PC-9 (cell line): ENCODE data around the gene PTPRD.

Experiments used
- EZH2 ChIP-seq: fragments of 200-600 bp; sonication (generic); IDR thresholded peaks from 2 replicates; pipeline ENCODE4 v1.8.0; 2017; ENCODE audit warnings: antibody characterized with exemption, low read depth
- TF ChIP-seq, protein P1 (sequence below): fragments of 200-600 bp; sonication (generic); conservative IDR thresholded peaks from 2 replicates; pipeline ENCODE4 v1.6.1; 2017; ENCODE audit warnings: mixed run types, antibody characterized with exemption, mild to moderate bottlenecking, moderate library complexity

DNA sequence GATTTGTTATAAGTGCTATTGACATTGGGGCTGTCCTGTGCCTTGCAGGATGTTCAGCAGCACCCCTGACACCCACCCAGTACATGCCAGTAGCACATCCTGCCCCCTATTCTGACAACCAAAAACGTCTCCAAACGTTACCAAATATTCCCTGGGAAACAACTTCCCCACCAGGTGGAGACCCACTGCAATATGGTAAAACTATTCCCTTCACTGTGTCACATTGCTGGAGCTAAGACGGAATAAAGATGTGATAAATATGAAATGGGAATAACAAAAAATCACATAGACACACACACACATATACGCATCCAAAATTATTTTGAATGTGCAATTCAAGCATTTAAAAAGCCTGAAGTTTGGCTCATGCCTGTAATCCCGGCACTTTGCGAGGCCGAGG, 1939.0 kb downstream of the PTPRD start:
- TF ChIP-seq, protein P1, sequence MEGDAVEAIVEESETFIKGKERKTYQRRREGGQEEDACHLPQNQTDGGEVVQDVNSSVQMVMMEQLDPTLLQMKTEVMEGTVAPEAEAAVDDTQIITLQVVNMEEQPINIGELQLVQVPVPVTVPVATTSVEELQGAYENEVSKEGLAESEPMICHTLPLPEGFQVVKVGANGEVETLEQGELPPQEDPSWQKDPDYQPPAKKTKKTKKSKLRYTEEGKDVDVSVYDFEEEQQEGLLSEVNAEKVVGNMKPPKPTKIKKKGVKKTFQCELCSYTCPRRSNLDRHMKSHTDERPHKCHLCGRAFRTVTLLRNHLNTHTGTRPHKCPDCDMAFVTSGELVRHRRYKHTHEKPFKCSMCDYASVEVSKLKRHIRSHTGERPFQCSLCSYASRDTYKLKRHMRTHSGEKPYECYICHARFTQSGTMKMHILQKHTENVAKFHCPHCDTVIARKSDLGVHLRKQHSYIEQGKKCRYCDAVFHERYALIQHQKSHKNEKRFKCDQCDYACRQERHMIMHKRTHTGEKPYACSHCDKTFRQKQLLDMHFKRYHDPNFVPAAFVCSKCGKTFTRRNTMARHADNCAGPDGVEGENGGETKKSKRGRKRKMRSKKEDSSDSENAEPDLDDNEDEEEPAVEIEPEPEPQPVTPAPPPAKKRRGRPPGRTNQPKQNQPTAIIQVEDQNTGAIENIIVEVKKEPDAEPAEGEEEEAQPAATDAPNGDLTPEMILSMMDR, result no peak
- TF ChIP-seq EZH2, result no peak
